Neural progenitor cell (in vitro differentiated cells): Measurements from ENCODE around the gene FBXL13. TPM values are rescaled to one million over a fixed set of nuclear protein-coding genes. Genes with fewer than 3 reads are reported as not detected.
"Not testable (repeated sequence)": the region's sequence is repeated elsewhere in the genome, so short reads cannot be mapped to it uniquely, and the experiment has no call there.

Experiments
- DNase-seq: peaks from one replicate; pipeline ENCODE4 v3.0.0-alpha.2; 2016; ENCODE audit warnings: low spot score
- H2AFZ ChIP-seq: fragments of 200-600 bp; sonication (generic); replicated peaks from 2 replicates; pipeline ENCODE4 v1.6.1; 2016; ENCODE audit warnings: antibody characterized with exemption
- H3F3A ChIP-seq: fragments of 200-600 bp; sonication (generic); 2 replicates; pipeline ENCODE4 v1.6.1; 2016; ENCODE audit warnings: antibody characterized with exemption, low read depth
- H3K27ac ChIP-seq: fragments of 200-600 bp; sonication (generic); 2 replicates; pipeline ENCODE4 v1.5.1; 2016; ENCODE audit warnings: mild to moderate bottlenecking
- H3K27me3 ChIP-seq: fragments of 200-600 bp; sonication (generic); 2 replicates; pipeline ENCODE4 v1.6.1; 2016; ENCODE audit warnings: mild to moderate bottlenecking, moderate library complexity
- H3K36me3 ChIP-seq: fragments of 200-600 bp; sonication (generic); 2 replicates; pipeline ENCODE4 v1.5.1; 2016
- H3K4me1 ChIP-seq: fragments of 200-600 bp; sonication (generic); 2 replicates; pipeline ENCODE4 v1.6.1; 2016; ENCODE audit warnings: mixed run types
- H3K4me2 ChIP-seq: fragments of 200-600 bp; sonication (generic); 2 replicates; pipeline ENCODE4 v1.6.1; 2016
- H3K4me3 ChIP-seq: fragments of 200-600 bp; sonication (generic); 2 replicates; pipeline ENCODE4 v1.5.1; 2016
- H3K79me2 ChIP-seq: fragments of 200-600 bp; sonication (generic); 2 replicates; pipeline ENCODE4 v1.6.1; 2016; ENCODE audit warnings: low read depth
- H3K9ac ChIP-seq: fragments of 200-600 bp; sonication (generic); 2 replicates; pipeline ENCODE4 v1.6.1; 2016
- H3K9me3 ChIP-seq: fragments of 200-600 bp; sonication (generic); 2 replicates; pipeline ENCODE4 v1.5.1; 2016; ENCODE audit warnings: low read depth
- H4K20me1 ChIP-seq: fragments of 200-600 bp; sonication (generic); 2 replicates; pipeline ENCODE4 v1.6.1; 2016; ENCODE audit warnings: low read depth
- H3K27ac Mint-ChIP-seq: 3 replicates; pipeline ENCODE4 v1.8.0; 2021; ENCODE audit warnings: mixed read lengths
- H3K27me3 Mint-ChIP-seq: 2 replicates; pipeline ENCODE4 v1.8.0; 2022; ENCODE audit warnings: low read depth, mild to moderate bottlenecking, inconsistent platforms, moderate library complexity, mixed read lengths; ENCODE audit not compliant: insufficient read depth
- H3K36me3 Mint-ChIP-seq: 3 replicates; pipeline ENCODE4 v1.8.0; 2021; ENCODE audit warnings: mixed read lengths
- H3K4me1 Mint-ChIP-seq: 3 replicates; pipeline ENCODE4 v1.8.0; 2021; ENCODE audit warnings: mixed read lengths
- H3K4me3 Mint-ChIP-seq: 3 replicates; pipeline ENCODE4 v1.8.0; 2021; ENCODE audit warnings: mild to moderate bottlenecking, moderate library complexity, mixed read lengths
- H3K9me3 Mint-ChIP-seq: 3 replicates; pipeline ENCODE4 v1.8.0; 2020; ENCODE audit warnings: mixed read lengths
- EZH2 ChIP-seq: fragments of 200-600 bp; sonication (generic); IDR thresholded peaks from 2 replicates; pipeline ENCODE4 v1.6.1; 2017; ENCODE audit warnings: antibody characterized with exemption, mild to moderate bottlenecking, moderate library complexity
- EZH2phosphoT487 ChIP-seq: fragments of 200-600 bp; sonication (generic); IDR thresholded peaks from 2 replicates; pipeline ENCODE4 v1.6.1; 2017; ENCODE audit warnings: antibody characterized with exemption
- total RNA-seq: library from RNA; depleted of rRNA; stranded (reverse); fragments of >200 nt; gene quantifications from 2 replicates; pipeline ENCODE4 v1.2.3, GENCODE V29; 2015; ENCODE audit warnings: low replicate concordance
- TF ChIP-seq, protein P1 (sequence below): fragments of 200-600 bp; sonication (generic); IDR thresholded peaks from 2 replicates; pipeline ENCODE4 v1.5.1; 2017; ENCODE audit warnings: antibody characterized with exemption, mild to moderate bottlenecking

Gene FBXL13
- total RNA-seq, 1 donor from 2014 or later: 8.2 TPM

GRCh38 chr7:103051519-103051918, 23.1 kb downstream of the FBXL13 start:
- H3K4me3 ChIP-seq: no peak overlapping the region
- no peaks in the 10 kb centered on the region for H3K36me3 ChIP-seq
- peaks cover 6% of the 10 kb centered on the region for H3K9me3 ChIP-seq
- no peak for DNase-seq
- Mint-ChIP-seq H3K9me3 (peaks cover 28% of the 10 kb centered on the region), H3K4me1 (no peaks in the 10 kb centered on the region), H3K4me3 (no peak overlapping the region), H3K27me3 (peaks cover 2% of the 10 kb centered on the region), H3K36me3 (peaks cover 15% of the 10 kb centered on the region), H3K27ac (no peak overlapping the region)
- H3K4me2 ChIP-seq: no peak overlapping the region
- H3K9ac ChIP-seq: no peak overlapping the region
- H3K27me3 ChIP-seq: no peaks in the 10 kb centered on the region
- no peaks in the 10 kb centered on the region for H4K20me1 ChIP-seq
- H3K27ac ChIP-seq: no peak overlapping the region
- TF ChIP-seq EZH2phosphoT487: no peak
- TF ChIP-seq, protein P1, sequence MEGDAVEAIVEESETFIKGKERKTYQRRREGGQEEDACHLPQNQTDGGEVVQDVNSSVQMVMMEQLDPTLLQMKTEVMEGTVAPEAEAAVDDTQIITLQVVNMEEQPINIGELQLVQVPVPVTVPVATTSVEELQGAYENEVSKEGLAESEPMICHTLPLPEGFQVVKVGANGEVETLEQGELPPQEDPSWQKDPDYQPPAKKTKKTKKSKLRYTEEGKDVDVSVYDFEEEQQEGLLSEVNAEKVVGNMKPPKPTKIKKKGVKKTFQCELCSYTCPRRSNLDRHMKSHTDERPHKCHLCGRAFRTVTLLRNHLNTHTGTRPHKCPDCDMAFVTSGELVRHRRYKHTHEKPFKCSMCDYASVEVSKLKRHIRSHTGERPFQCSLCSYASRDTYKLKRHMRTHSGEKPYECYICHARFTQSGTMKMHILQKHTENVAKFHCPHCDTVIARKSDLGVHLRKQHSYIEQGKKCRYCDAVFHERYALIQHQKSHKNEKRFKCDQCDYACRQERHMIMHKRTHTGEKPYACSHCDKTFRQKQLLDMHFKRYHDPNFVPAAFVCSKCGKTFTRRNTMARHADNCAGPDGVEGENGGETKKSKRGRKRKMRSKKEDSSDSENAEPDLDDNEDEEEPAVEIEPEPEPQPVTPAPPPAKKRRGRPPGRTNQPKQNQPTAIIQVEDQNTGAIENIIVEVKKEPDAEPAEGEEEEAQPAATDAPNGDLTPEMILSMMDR: no peak
- TF ChIP-seq EZH2: no peak
- H3K4me1 ChIP-seq: no peaks in the 10 kb centered on the region
- H3F3A ChIP-seq: no peaks in the 10 kb centered on the region
- no peaks in the 10 kb centered on the region for H3K79me2 ChIP-seq
- H2AFZ ChIP-seq: no peak overlapping the region

- no peak overlapping the region for H3K4me2 ChIP-seq
- H3K4me3 ChIP-seq: no peak overlapping the region
- H3K9ac ChIP-seq: no peak overlapping the region
- peaks cover 10% of the 10 kb centered on the region for H3K9me3 ChIP-seq
- Mint-ChIP-seq H3K9me3 (peaks cover 35% of the 10 kb centered on the region), H3K27ac (no peak overlapping the region), H3K27me3 (peaks cover 2% of the 10 kb centered on the region), H3K4me3 (no peak overlapping the region), H3K36me3 (peaks cover 19% of the 10 kb centered on the region), H3K4me1 (no peaks in the 10 kb centered on the region)
- no peak for TF ChIP-seq EZH2
- TF ChIP-seq, protein P1: no peak
- no peak for TF ChIP-seq EZH2phosphoT487
- no peaks in the 10 kb centered on the region for H3K27me3 ChIP-seq
- no peak overlapping the region for H2AFZ ChIP-seq
- H4K20me1 ChIP-seq: no peaks in the 10 kb centered on the region
- H3K27ac ChIP-seq: no peak overlapping the region
- no peaks in the 10 kb centered on the region for H3F3A ChIP-seq
- H3K36me3 ChIP-seq: peaks cover 3% of the 10 kb centered on the region
- no peaks in the 10 kb centered on the region for H3K4me1 ChIP-seq
- peak; percentile 57 for DNase-seq
- no peaks in the 10 kb centered on the region for H3K79me2 ChIP-seq
These were observed 25.8 kb downstream of the FBXL13 start for GRCh38 chr7:103048833-103049232.

GRCh38 chr7:103041815-103042214, 32.8 kb downstream of the FBXL13 start:
- not testable (repeated sequence) for H2AFZ ChIP-seq, H3K36me3 ChIP-seq, H3F3A ChIP-seq, H3K36me3 Mint-ChIP-seq, H3K27ac ChIP-seq, H3K4me3 Mint-ChIP-seq, H3K27ac Mint-ChIP-seq, H3K4me3 ChIP-seq, DNase-seq, H3K9ac ChIP-seq, H3K79me2 ChIP-seq, H3K4me2 ChIP-seq, H3K4me1 Mint-ChIP-seq, H3K27me3 ChIP-seq, H3K9me3 ChIP-seq, H4K20me1 ChIP-seq, H3K27me3 Mint-ChIP-seq
- H3K4me1 ChIP-seq: peaks cover 11% of the 10 kb centered on the region
- peaks cover 25% of the 10 kb centered on the region for H3K9me3 Mint-ChIP-seq

DNA sequence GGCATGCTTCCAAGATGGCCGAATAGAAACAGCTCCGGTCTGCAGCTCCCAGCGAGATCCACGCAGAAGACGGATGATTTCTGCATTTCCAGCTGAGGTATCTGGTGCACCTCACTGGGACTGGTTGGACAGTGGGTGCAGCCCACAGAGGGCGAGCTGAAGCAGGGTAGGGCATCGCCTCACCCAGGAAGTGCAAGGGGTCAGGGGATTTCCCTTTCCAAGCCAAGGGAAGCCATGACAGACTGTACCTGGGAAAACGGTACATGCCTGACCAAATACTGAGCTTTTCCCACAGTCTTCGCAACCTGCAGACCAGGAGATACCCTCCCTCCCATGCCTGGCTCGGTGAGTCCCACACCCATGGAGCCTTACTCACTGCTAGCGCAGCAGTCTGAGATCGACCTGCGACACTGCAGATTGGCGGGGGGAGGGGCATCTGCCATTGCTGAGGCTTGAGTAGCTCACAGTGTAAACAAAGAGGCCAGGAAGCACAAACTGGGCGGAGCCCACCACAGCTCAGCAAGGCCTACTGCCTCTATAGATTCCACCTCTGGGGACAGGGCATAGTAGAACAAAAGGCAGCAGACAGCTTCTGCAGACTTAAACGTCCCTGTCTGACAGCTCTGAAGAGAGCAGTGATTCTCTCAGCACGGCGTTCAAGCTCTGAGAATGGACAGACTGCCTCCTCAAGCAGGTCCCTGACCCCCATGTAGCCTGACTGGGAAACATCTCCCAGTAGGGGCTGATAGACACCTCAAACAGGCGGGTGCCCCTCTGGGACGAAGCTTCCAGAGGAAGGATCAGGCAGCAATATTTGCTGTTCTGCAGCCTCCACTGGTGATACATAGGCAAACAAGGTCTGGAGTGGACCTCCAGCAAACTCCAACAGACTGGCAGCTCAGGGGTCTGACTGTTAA, 36.5 kb downstream of the FBXL13 start:
- H3K4me2 ChIP-seq: peak overlapping the region; percentile 58
- not testable (repeated sequence) for H3K27ac ChIP-seq, H3K9ac ChIP-seq, H4K20me1 ChIP-seq, H3F3A ChIP-seq, H3K36me3 ChIP-seq, H3K27me3 ChIP-seq, H3K27ac Mint-ChIP-seq, H3K4me3 ChIP-seq, H3K4me3 Mint-ChIP-seq, H3K79me2 ChIP-seq, H3K36me3 Mint-ChIP-seq, H3K9me3 ChIP-seq, H3K27me3 Mint-ChIP-seq, H3K4me1 Mint-ChIP-seq
- H3K4me1 ChIP-seq: peaks cover 11% of the 10 kb centered on the region
- H3K9me3 Mint-ChIP-seq: peaks cover 14% of the 10 kb centered on the region
- peak; percentile 73 for DNase-seq
- H2AFZ ChIP-seq: peak overlapping the region; percentile 89
